Stimulated activated memory B cell treated with anti-CD40 and anti-IgM and Interleukin-4, amounts not matched to agents 10 μg/mL and 1 μg/mL and 100 μg/mL, for 72 hours (primary cell): Measurements from ENCODE around the gene ISM1.

Experiments used
- ATAC-seq: fragments of 150-1000 bp; cut with Tn5 transposase; 2 replicates; pipeline ENCODE4 v1.10.0; 2021
- H3K27ac Mint-ChIP-seq: one replicate; pipeline ENCODE4 v1.8.0; 2022; ENCODE audit warnings: mild to moderate bottlenecking, mixed read lengths
- H3K27me3 Mint-ChIP-seq: one replicate; pipeline ENCODE4 v1.8.0; 2022; ENCODE audit warnings: mixed read lengths
- H3K36me3 Mint-ChIP-seq: one replicate; pipeline ENCODE4 v1.8.0; 2022; ENCODE audit warnings: mixed read lengths
- H3K4me1 Mint-ChIP-seq: one replicate; pipeline ENCODE4 v1.8.0; 2022; ENCODE audit warnings: mixed read lengths
- H3K4me3 Mint-ChIP-seq: one replicate; pipeline ENCODE4 v1.8.0; 2022; ENCODE audit warnings: mild to moderate bottlenecking, moderate library complexity, mixed read lengths
- H3K9me3 Mint-ChIP-seq: one replicate; pipeline ENCODE4 v1.8.0; 2022; ENCODE audit warnings: mixed read lengths

The ISM1 gene

GRCh38 chr20:13277663-13278295 is 56.7 kb downstream of the ISM1 start:
- Mint-ChIP-seq H3K4me3 (no peak overlapping the region), H3K9me3 (no peaks in the 10 kb centered on the region), H3K27ac (no peak overlapping the region), H3K36me3 (no peaks in the 10 kb centered on the region), H3K4me1 (no peaks in the 10 kb centered on the region), H3K27me3 (peaks cover 24% of the 10 kb centered on the region)
- ATAC-seq = no peak

- H3K36me3 Mint-ChIP-seq = no peaks in the 10 kb centered on the region
- no peak for ATAC-seq
- H3K27ac Mint-ChIP-seq = no peak overlapping the region
- H3K9me3 Mint-ChIP-seq = no peaks in the 10 kb centered on the region
- H3K4me3 Mint-ChIP-seq = no peak overlapping the region
- H3K4me1 Mint-ChIP-seq = no peaks in the 10 kb centered on the region
- H3K27me3 Mint-ChIP-seq = peaks cover 24% of the 10 kb centered on the region
Measured at GRCh38 chr20:13278812-13279570, 57.9 kb downstream of the ISM1 start.

- Mint-ChIP-seq H3K27me3 (peaks cover 21% of the 10 kb centered on the region), H3K4me1 (no peaks in the 10 kb centered on the region), H3K36me3 (no peaks in the 10 kb centered on the region), H3K9me3 (no peaks in the 10 kb centered on the region), H3K4me3 (no peak overlapping the region), H3K27ac (no peak overlapping the region)
- ATAC-seq = no peak
Measured at GRCh38 chr20:13280609-13281324, 59.7 kb downstream of the ISM1 start.

GRCh38 chr20:13283869-13284829 is 63.1 kb downstream of the ISM1 start:
- no peaks in the 10 kb centered on the region for H3K36me3 Mint-ChIP-seq
- no peak overlapping the region for H3K4me3 Mint-ChIP-seq
- ATAC-seq = no peak
- H3K27me3 Mint-ChIP-seq = peaks cover 2% of the 10 kb centered on the region
- H3K4me1 Mint-ChIP-seq = no peaks in the 10 kb centered on the region
- H3K9me3 Mint-ChIP-seq = no peaks in the 10 kb centered on the region
- H3K27ac Mint-ChIP-seq = no peak overlapping the region

GRCh38 chr20:13284830-13285229 is 63.8 kb downstream of the ISM1 start:
- peaks cover 9% of the 10 kb centered on the region for H3K27me3 Mint-ChIP-seq
- H3K36me3 Mint-ChIP-seq = no peaks in the 10 kb centered on the region
- ATAC-seq = no peak
- no peaks in the 10 kb centered on the region for H3K4me1 Mint-ChIP-seq
- H3K27ac Mint-ChIP-seq = no peak overlapping the region
- H3K9me3 Mint-ChIP-seq = no peaks in the 10 kb centered on the region
- H3K4me3 Mint-ChIP-seq = no peak overlapping the region

- H3K36me3 Mint-ChIP-seq = no peaks in the 10 kb centered on the region
- no peaks in the 10 kb centered on the region for H3K9me3 Mint-ChIP-seq
- no peak for ATAC-seq
- H3K27ac Mint-ChIP-seq = no peak overlapping the region
- no peak overlapping the region for H3K4me3 Mint-ChIP-seq
- peaks cover 15% of the 10 kb centered on the region for H3K27me3 Mint-ChIP-seq
- no peaks in the 10 kb centered on the region for H3K4me1 Mint-ChIP-seq
Measured at GRCh38 chr20:13285408-13285807, 64.3 kb downstream of the ISM1 start.

- no peaks in the 10 kb centered on the region for H3K4me1 Mint-ChIP-seq
- no peak overlapping the region for H3K4me3 Mint-ChIP-seq
- no peak overlapping the region for H3K27ac Mint-ChIP-seq
- no peaks in the 10 kb centered on the region for H3K36me3 Mint-ChIP-seq
- no peak for ATAC-seq
- H3K9me3 Mint-ChIP-seq = no peaks in the 10 kb centered on the region
- H3K27me3 Mint-ChIP-seq = peaks cover 16% of the 10 kb centered on the region
Measured at GRCh38 chr20:13286052-13286451, 65.0 kb downstream of the ISM1 start.

- no peak for ATAC-seq
- Mint-ChIP-seq H3K4me3 (no peak overlapping the region), H3K4me1 (no peaks in the 10 kb centered on the region), H3K36me3 (no peaks in the 10 kb centered on the region), H3K27ac (no peak overlapping the region), H3K9me3 (no peaks in the 10 kb centered on the region), H3K27me3 (peaks cover 16% of the 10 kb centered on the region)
Measured at GRCh38 chr20:13286607-13287006, 65.5 kb downstream of the ISM1 start.

- Mint-ChIP-seq H3K27ac (no peak overlapping the region), H3K36me3 (no peaks in the 10 kb centered on the region), H3K4me3 (no peak overlapping the region), H3K27me3 (peaks cover 16% of the 10 kb centered on the region), H3K9me3 (no peaks in the 10 kb centered on the region), H3K4me1 (no peaks in the 10 kb centered on the region)
- no peak for ATAC-seq
Measured at GRCh38 chr20:13288357-13288756, 67.3 kb downstream of the ISM1 start.

GRCh38 chr20:13289031-13289430 is 68.0 kb downstream of the ISM1 start:
- Mint-ChIP-seq H3K27me3 (peaks cover 16% of the 10 kb centered on the region), H3K9me3 (no peaks in the 10 kb centered on the region), H3K4me3 (no peak overlapping the region), H3K36me3 (no peaks in the 10 kb centered on the region), H3K27ac (no peak overlapping the region), H3K4me1 (no peaks in the 10 kb centered on the region)
- ATAC-seq = no peak

GRCh38 chr20:13290724-13291123 is 69.7 kb downstream of the ISM1 start:
- ATAC-seq = no peak
- Mint-ChIP-seq H3K36me3 (no peaks in the 10 kb centered on the region), H3K9me3 (no peaks in the 10 kb centered on the region), H3K4me1 (no peaks in the 10 kb centered on the region), H3K27me3 (peaks cover 16% of the 10 kb centered on the region), H3K27ac (no peak overlapping the region), H3K4me3 (no peak overlapping the region)

GRCh38 chr20:13291157-13291556 is 70.1 kb downstream of the ISM1 start:
- Mint-ChIP-seq H3K9me3 (no peaks in the 10 kb centered on the region), H3K4me3 (no peak overlapping the region), H3K27ac (no peak overlapping the region), H3K27me3 (peaks cover 16% of the 10 kb centered on the region), H3K36me3 (no peaks in the 10 kb centered on the region), H3K4me1 (no peaks in the 10 kb centered on the region)
- no peak for ATAC-seq

GRCh38 chr20:13292201-13292885 is 71.3 kb downstream of the ISM1 start:
- no peaks in the 10 kb centered on the region for H3K9me3 Mint-ChIP-seq
- no peak overlapping the region for H3K4me3 Mint-ChIP-seq
- no peaks in the 10 kb centered on the region for H3K36me3 Mint-ChIP-seq
- no peak overlapping the region for H3K27ac Mint-ChIP-seq
- peaks cover 16% of the 10 kb centered on the region for H3K27me3 Mint-ChIP-seq
- no peaks in the 10 kb centered on the region for H3K4me1 Mint-ChIP-seq
- no peak for ATAC-seq

GRCh38 chr20:13294522-13294921 is 73.4 kb downstream of the ISM1 start:
- Mint-ChIP-seq H3K9me3 (no peaks in the 10 kb centered on the region), H3K4me3 (no peak overlapping the region), H3K36me3 (no peaks in the 10 kb centered on the region), H3K27ac (no peak overlapping the region), H3K4me1 (no peaks in the 10 kb centered on the region), H3K27me3 (peaks cover 10% of the 10 kb centered on the region)
- ATAC-seq = no peak
